RKO (cell line): ENCODE data around the gene LCOR.
"Not testable (repeated sequence)": the region's sequence is repeated elsewhere in the genome, so short reads cannot be mapped to it uniquely, and the experiment has no call there.

ENCODE experiments used
- DNase-seq: peaks from one replicate; pipeline ENCODE4 v3.0.0-alpha.2; 2016; ENCODE audit warnings: low spot score

The LCOR gene

DNA sequence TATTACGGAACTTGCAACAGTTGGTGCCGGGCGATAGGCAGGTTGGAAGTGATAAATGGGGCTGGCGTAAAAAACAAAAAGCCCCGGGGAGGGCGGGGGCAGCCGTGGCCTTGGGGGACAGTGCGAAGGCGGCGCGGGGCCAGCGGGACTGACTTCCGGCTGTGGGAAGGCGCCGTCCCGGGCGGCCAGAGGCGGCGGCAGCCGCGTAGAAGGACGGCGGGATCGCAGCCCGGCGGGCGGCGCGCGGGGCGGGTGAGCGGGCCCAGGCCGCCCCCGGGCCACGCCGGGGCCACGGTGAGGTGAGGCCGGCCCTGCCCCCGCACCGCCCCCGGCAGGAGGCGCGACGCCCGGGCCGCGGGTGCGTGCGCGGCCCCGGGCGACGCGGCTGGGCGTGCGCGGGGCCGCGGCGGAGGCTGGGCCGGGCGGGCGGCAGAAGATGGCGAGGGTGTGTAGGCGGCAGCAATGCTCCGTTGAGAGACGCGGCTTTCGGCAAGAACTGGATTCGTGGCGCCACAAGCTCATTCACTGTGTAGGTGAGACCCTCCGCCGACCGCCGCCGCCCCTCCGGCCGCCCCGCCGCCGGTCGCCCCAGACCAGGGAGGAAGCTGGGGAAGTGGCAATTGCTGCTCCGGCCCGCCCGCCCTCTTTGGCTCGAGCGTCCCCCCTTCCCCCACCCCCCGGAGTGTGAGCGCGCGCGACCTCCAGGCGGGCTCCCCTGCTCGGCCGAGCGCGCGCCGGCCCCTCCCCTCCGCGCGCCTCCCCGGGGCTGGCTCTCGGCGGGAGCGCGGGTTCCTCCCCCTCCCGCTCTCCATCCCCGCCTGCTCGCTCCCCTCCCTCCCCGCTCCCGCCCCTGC, at the start of gene LCOR:
TSS of gene LCOR (plus strand) at position 432 of the 854 bp plus-strand sequence. CDS start 116,760 bp downstream, outside the sequence.
- DNase-seq: peak; percentile 85

DNA sequence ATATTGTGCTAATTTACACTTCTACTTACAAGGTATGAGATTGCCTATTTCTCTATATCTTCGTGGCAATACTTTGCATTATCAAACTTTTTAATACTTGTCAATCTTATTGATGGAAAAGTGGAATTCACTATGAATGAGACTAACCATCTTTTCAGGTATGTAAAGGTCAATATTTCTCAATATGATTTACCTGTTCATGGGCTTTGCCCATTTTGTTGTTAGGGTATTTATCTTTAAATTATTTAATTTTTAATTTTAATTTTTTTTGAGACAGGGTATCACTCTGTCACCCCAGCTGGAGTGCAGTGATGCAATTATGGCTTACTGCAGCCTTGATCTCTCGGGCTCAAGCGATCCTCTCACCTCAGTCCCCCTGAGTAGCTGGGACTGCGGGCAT, 47.8 kb upstream of the LCOR start:
- DNase-seq: no peak

DNA sequence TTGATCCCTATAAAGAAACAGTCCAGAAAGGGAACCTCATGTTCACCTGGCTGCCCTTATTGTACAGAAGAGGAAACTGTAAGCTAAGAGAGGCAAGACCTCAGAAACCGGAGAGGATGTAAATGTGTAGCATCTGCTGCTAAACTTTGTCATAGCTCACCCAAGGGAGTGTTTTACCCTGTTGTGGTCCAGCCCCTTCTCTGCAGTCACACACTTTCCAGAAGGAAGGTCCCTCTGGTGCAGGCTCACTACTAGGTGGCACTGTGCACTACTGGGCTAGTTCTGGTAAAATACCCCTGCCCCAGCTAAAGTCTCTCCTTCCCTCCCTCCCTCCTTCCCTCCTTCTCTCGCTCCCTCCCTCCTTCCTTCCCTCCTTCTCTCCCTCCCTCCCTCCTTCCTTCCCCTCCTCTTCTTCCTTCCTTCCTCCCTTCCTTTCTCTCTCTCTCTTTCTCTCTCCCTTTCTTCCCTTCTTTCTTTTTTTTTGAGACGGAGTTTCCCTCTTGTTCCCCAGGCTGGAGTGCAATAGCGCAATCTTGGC, 42.5 kb upstream of the LCOR start:
- peak; percentile 38 for DNase-seq

DNA sequence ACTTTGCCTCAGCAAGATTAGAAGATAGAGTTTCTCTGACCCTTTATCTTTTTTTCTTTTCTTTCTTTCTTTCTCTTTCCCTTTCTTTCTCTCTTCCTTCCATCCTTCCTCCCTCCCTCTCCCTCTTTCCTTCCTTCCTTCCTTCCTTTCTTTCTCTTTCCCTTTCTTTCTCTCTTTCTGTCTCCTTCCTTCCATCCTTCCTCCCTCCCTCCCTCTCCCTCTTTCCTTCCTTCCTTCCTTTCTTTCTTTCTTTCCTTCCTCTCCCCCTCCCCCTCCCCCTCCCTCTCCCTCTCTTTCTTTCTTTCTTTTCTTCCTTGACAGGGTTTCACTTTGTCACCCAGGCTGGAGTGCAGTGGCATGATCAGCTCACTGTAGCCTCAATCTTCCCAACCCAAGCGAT, 40.2 kb upstream of the LCOR start:
- no peak for DNase-seq

DNA sequence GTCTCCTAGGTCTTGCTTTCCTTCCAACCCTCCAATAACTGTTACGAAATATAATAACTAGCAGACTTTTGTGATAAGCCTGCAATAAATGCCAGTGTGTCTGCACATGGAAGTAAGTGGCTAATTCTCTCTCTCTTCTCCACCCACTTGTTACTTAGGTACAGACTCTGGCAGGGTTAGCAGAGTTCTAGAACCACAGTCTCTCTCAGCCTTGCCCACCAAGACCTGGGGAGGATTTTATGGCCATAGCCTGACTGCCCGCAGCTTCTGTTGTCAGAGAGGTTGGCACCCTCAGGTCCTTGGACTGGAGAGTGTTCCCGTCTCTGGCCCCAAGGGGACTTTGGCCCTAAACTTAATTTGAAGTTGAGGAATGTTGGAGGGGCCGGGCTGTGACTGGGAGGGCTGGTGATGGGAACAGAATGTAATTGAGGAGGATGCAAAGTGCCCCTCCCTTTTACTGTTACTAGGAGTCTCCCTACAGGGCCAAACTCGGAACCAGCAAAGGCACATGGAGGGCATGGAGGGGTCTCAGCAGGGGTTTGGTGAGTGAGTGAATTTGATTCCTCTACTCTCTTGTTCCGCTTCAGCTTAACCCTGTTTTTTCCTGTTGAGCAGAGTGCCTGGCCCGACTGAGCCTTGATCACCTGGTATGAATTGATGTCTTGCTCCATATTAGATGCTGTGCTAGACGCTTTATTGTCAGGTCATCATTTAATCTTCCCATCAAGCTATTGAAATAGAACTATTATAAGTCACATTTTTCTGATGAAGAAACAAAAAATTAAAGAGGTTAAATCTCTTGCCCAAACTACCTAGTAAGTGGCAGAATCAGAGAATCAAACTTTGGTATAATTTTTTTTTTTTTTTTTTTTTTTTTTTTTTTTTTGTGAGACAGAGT, 37.0 kb upstream of the LCOR start:
- DNase-seq: no peak

DNA sequence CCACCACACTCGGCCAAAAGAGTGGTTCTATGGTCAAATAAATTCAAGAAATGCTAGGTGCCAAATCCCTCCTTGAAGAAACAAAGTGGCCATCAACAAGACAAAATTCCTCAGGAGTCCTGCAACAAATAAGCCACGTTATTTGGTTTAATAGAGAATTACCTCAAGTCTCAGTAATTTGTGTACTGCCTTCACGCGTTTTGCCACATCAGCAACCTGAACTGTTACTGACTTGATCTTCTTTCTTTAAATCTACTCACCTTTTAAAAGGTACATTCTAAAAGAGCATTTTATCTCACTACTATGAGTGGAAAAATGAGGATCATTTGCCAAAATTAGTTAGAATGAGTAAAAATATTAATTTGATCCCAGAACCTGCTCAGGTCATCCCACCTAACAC, 34.6 kb upstream of the LCOR start:
- no peak for DNase-seq

DNA sequence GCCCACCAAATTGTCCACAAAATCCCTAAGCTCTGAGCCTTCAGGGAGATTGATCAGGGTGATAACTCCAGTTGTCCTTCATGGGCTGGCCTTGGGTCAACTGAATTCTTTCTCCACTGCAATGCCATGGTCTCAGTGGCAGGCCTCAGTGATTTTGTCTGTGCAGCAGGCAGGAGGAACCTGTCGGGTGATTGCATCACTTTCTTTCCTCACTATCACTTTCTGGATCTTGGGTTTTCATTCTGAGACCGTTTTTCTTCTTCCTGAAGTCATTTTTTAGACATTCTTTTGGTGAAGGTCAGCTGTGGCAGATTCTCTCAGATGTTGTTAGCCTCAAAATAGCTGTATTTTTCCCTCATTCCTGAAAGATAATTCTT, 28.8 kb upstream of the LCOR start:
- no peak for DNase-seq

DNA sequence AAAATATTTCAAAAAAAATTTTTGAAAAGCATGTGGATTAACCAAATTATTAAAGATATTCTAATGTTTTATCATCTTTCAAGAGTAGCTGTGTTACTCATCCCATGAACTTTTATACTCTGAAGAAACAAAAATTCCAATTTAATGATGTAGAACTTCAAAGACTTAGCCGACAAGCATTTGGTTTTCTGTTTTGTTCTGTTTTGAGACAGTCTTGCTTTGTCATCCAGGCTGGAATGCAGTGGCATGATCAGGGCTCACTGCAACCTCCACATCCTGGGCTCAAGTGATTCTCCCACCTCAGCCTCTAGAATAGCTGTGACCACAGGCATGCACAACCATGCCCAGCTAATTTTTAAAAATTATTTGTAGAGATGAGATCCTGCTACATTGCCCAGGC, 17.8 kb upstream of the LCOR start:
- DNase-seq: peak; percentile 62

DNA sequence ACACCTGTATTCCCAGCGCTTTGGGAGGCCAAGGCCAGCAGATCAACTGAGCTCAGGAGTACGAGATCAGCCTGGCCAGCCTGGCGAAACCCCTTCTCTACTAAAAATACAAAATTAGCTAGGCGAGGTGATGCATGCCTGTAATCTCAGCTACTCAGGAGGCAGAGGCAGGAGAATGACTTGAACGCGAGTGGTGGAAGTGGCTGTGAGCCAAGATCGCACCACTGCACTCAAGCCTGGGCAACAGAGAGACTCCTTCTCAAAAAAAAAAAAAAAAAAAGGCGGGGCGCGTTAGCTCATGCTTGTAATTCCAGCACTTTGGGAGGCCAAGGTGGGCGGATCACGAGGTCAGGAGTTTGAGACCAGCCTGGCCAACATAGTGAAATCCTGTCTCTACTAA, 13.1 kb upstream of the LCOR start:
- DNase-seq: not testable (repeated sequence)

DNA sequence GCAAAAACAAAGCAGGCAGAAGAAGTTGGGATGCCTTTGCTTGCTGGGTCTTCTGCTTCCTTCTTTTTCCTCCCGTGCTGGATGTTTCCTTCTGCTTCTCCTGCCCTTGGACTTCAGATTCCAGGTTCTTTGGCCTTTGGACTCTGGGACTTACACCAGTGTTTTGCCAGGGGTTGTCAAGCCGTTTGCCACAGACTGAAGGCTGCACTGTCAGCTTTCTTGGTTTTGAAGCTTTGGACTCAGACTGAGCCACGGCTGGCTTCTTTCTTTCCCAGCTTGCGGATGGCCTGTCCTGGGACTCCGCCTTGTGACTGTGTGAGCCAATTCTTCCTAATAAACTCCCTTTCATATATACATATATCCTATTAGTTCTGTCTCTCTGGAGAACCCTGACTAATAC, 11.3 kb upstream of the LCOR start:
- DNase-seq: no peak

DNA sequence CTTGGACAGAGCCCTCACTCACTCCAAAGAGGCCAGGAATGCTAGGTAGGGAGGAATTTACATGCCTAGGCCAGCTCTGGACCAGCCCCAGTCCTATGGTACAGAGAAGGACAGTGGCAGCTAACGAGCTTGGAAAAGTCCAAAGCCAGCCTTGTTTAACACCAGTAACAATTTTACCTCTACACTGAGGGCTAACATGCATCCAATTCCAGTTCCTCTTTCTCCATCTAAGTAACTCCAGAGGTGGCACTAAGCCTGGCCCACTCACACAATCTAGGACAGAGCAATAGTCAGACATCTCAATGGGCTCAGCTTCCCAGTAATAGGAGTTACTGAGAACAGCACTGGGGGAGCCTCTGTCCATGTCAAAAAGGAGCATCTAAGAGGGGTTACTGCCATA, 5.7 kb upstream of the LCOR start:
- no peak for DNase-seq

DNA sequence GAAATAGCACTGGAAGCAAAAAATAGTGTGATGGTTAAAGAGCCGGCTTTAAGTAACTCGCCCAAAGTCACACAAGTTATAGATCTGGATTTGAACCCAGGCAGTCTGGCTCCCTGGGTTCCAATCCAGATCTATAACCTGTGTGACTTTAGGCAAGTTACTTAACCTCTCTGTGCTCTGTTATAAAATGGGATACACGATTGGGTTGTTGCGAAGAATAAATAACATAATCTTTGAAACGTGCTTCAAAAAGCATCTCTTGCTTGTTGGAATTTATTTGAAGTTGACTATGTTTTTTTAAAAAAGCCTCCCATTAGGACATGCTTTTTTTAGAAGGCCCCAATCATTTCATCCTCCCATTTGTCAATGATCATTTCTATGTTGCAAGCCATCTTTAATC, 3.5 kb upstream of the LCOR start:
- no peak for DNase-seq

DNA sequence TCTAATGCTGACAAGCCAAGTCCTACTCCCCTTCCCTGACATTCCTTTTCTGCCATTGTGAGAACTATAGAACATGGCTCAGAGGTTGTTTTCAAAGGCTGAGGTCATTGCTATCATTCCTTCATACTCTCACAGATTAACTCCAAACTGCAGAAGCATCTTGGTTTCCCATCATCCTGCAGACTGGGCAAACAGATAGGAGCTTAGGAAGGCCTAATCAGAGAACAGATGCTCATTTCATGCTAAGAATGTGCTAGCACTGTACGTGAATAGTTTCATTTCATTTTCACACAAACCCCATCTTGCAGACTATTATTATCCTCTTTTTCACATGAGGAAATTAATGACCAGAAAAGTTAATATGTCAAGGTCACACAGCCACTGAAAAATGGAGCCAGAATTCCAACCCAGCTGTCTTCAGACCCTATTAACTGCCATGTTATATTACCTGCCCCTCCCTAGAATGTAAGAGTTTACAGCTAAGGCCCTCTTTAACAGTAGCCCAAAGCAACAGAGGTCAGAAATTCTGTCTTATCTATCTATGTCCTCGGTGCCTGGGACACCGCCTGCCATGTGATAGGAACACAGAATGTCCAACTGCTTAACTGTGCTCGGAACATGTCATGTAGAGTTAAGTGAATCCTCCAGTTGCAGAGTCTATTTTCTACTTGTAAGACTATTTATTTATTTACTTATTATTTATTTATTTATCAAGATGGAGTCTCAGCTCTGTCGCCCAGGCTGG, 2.9 kb upstream of the LCOR start:
- no peak for DNase-seq

DNA sequence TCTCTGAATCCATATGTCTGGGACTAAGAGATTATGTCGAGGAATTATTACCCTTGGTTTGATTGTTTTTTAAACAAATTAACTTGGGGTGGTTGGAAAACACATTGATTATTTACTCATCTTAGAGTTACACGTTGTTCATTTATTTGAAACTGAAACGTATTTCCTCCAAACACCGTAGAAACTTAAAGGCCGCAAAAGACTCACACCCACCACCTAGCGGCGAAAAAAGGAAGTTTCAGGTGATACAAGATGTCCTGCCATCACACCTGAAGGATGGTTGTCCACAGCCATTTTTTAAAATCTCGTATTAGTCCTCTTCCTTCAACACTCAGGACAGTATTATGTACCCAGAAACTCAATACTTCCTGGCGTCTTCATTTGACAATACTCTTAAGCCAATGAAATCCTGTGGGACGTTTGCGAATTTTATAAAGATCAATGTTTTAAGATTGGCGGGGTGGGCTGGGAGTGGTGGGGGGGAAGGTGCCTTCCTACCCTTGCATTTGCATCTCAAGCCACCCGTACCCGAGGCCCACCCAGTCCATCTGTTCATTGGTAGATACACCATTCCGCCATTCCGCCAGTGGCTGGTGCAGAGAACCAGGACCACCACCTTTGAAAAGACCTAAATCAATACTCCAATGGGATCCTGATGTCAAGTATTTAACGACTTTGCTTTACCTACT, 1.4 kb upstream of the LCOR start:
- DNase-seq: peak; percentile 50

DNA sequence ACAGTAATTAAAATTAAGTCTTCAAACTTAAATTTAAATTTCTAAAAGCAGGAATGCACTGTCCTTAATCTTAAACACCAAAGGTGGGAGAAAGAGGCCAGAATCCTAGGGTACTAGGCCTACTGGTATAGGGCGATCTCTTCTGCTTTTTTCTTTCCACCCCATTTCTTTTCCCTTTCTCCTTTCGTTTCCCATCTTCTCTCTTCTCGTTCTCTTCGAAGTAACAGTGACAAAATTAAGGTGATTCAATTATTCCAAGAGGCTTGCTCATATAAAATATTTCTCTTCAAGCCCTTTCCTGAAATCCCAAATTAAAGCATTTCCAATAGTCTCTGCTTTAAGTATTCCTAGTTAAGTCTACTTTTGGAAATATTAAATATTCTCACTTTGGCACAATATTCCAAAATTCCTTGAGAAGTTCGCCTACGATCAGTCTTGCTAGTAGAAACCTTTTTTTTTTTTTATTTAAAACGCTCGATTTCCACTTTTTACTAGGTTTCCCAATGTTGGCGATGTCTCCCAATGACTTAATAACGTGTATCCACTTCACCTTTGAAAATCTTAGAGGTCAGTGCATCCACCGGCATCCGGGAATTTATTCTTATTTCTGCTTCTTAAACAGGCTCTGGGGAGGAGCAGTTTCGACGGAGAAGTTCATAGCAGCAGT, 765 bp upstream of the LCOR start:
- DNase-seq: no peak

DNA sequence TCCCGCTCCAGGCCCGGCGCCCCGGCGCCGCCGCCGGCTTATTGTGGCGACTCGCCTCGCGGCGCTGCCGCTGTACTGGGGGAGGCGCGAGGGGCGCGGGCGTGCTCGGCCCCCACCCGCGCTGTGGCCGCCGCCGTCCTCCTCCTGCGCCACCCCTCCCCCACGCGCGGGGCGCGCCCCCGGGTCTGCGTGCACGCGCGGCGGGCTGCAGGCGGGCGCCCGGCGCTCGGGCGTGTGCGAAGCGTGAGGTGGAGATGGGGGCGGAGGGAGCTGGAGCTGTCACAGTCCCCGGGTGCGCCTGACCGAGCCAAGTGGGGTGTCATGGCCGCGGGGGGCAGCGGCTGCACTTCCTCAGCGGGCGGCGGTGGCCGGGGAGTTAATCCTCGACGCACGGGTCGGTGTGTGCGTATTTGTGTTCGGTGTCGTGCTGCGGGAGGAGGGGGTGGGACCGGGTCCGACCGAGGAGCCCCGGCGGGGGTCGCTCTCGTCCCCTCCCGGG, 672 bp downstream of the LCOR start:
- DNase-seq: peak; percentile 88

DNA sequence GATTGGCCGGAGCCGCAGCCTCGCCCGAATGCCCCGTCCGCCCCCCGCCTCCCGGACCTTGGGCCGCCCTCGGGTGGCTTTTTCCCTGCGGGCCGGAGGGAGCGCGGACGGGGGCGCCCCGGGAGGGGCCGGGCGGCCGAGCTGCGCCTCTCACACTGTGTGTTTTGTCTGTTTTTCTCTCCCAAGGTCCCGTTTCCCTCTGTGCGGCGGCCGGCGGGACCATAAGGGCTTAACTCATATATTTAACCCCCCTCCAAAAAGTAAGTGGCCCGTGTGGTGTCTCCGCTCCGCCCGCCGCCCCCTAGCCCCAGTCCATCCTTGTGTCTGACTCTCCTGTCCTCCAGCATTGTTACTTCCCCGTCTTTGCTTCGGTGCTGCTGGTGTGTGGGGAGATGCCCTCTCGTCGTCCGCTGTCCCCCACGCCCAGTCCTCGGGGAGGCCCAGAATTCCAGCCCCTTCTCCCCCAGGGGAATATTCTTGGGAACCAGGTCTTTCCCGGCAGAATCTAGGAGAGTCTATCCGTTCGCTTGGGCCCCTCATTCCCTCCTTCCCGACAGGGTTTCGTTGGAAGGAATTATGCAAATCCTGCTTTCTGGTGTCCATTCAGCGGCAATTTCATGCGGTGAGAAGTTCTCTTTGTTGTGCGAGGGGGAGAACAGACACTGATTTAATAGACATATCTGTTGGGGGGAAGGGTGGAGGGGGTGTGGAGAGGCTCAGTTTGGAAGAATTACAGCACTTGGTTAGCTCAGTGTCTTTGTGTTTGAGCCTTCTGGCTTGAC, 1.3 kb downstream of the LCOR start:
- peak; percentile 57 for DNase-seq

DNA sequence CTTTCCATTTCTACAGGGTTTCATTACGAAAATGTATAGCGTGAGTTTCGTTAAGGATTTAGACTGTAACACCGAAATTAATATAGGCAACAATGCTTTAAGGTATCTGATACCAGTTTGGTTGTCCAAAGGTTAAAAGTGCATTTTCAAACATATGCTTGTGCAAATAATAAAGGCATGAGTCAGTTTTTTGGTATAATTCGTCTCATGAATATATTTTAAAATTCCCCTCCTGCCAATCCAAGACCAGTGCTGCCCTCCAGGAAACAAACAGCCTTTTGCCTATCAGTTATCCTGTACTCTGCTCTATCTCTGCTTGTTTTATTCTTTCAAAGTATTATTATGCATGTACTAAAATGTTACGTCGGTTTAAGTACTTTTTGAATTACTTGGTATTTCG, 2.0 kb downstream of the LCOR start:
- DNase-seq: peak; percentile 30

DNA sequence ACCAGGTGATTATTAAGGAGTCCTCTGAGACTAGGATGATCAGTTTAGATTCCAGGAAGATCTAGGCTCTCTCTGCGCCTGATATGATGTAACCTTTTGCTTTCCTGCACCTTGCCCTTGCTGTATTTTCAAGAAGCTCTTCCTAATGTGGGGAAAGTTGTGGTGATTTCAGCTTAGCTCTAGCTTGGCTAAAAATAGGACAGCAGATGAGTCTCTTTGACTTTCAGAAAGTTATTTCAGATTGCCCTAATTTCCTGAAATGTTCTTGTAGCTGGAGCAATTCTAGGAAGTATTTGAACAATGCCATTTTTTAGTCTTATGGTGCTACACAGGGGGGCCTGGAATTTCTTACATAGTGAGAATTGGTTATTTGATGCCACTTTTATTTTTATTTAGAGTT, 3.8 kb downstream of the LCOR start:
- no peak for DNase-seq

DNA sequence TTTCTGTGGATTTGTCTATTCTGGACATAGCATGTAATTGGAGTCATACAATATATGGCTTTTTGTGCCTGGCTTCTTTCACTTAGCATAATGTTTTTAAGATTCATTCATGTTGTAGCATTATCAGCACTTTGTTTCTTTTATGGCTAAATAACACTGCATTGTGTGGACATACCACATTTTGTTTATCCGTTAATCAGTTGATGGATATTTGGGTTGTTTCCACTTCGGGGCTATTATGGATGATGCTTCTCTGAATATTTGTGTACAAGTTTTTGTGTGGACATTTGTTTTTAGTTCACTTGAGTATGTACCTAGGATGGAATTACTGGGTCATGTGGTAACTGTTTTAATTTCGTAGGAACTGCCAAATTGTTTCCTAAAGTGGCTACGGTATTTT, 6.4 kb downstream of the LCOR start:
- no peak for DNase-seq
